Thyroid gland (tissue), 4 donors: Measurements from ENCODE around the gene PITPNC1. TPM values are rescaled to one million over a fixed set of nuclear protein-coding genes. Genes with fewer than 3 reads are reported as not detected.

Experiments used
- DNase-seq, 2 donors: peaks; one replicate each; pipeline ENCODE4 v3.0.0-alpha.2; 2019
- H3K27ac ChIP-seq, 3 donors: fragments of 200-600 bp; sonication (generic); 1 replicate in 2 of 3; 2 replicates in 1 of 3; pipeline ENCODE4 v1.5.1; 2016 to 2019; ENCODE audit warnings: mild to moderate bottlenecking in 1 of 3, moderate library complexity in 1 of 3
- H3K27me3 ChIP-seq: fragments of 200-600 bp; sonication (generic); one replicate; pipeline ENCODE4 v1.5.1; 2019
- H3K36me3 ChIP-seq, 2 donors: fragments of 200-600 bp; sonication (generic); one replicate each; pipeline ENCODE4 v1.5.1; 2016 to 2019
- H3K4me1 ChIP-seq, 2 donors: fragments of 200-600 bp; sonication (generic); one replicate each; pipeline ENCODE4 v1.5.1; 2017 to 2019
- H3K4me3 ChIP-seq, 3 donors: fragments of 200-600 bp; sonication (generic); replicated peaks in 1 of 3; 1 replicate in 2 of 3; 2 replicates in 1 of 3; pipeline ENCODE4 v1.5.1; 2016; ENCODE audit warnings: mild to moderate bottlenecking in 1 of 3
- H3K9me3 ChIP-seq: fragments of 200-600 bp; sonication (generic); one replicate; pipeline ENCODE4 v1.5.1; 2017
- CTCF ChIP-seq, 6 experiments: fragments of 200-600 bp in 3 of 6; fragments of 450-650 bp in 3 of 6; sonication (generic) in 3 of 6; IDR thresholded peaks; one replicate each; pipeline ENCODE4 v1.5.1; 2016 to 2019; ENCODE audit warnings: antibody characterized with exemption in 6 of 6, mild to moderate bottlenecking in 2 of 6, inconsistent platforms in 1 of 6, moderate library complexity in 1 of 6
- POLR2A ChIP-seq, 2 donors: fragments of 450-650 bp; IDR thresholded peaks; one replicate each; pipeline ENCODE4 v1.6.1; 2017; ENCODE audit warnings: antibody characterized with exemption in 2 of 2, mild to moderate bottlenecking in 2 of 2, moderate library complexity in 1 of 2
- WGBS, 2 donors: methylation state at CpG; one replicate each; pipeline ENCODE4 v1.1.5; 2017; 5-methylcytosine and 5-hydroxymethylcytosine counted together
- intact Hi-C: fragments of 100-400 bp; cut with DNase I; formaldehyde crosslinking; loops from one replicate; pipeline ENCODE4 v1.15.1; 2023
- total RNA-seq, 4 donors: library from RNA; depleted of rRNA; stranded (reverse); fragments of >200 nt; gene quantifications; one replicate each; pipeline ENCODE4 v1.2.3, GENCODE V29; 2016

The PITPNC1 gene
- total RNA-seq, 4 donors from 2014 or later: 3.6 to 14.2 (median 7.3) TPM

DNA sequence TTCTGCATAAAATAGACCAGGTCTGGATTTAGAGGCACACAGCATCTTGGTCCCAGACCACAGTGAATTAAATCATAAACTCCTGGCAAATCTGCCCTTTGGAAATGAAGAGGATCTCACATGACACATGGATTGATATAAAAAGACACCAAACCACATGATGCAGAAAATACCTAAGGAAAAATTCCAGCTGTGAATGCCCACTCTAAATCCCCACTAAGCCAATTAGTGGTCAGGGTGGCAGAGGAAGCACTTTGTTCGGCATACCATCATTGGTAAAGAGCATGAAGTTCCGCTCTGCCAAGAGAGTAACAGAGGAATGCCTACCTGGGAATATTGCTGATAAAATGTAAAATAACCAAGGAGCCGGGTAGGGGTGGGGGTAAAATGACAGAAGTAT is 308.3 kb downstream of the PITPNC1 start:
- intact Hi-C loops: loop anchor here (10.0 kb wide), 2 partner anchors 51 to 211 kb away; no protein-coding TSS in a partner anchor

DNA sequence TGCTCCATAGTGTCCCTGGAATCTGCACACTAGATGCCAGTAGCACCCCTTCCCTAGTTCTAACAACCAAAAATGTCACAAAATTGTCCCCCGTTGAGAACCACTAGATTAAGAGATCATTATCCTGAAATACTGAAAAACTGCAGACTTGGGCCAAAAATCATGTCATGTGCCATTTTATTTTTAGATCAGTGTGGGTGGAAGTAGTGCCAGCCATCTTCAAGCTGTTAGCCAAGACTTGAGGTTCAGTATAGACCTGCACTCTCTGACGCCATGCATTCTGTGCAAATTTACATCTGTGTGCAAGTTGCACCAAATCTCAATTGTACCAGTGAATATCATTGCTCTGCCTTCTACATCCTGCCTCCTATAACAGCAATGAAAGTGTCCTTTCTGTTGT is 309.2 kb downstream of the PITPNC1 start:
- intact Hi-C loops: loop anchor here (10.0 kb wide), 2 partner anchors 51 to 211 kb away; no protein-coding TSS in a partner anchor
- no peaks in the 10 kb centered on the region for H3K36me3 ChIP-seq
- no peak overlapping the region for H3K4me3 ChIP-seq
- DNase-seq: no peak
- H3K27ac ChIP-seq: no peak overlapping the region
- no peak for TF ChIP-seq CTCF (IDR thresholded peaks at IDR 0.05)
- TF ChIP-seq POLR2A (IDR thresholded peaks at IDR 0.05): no peak
- no peaks in the 10 kb centered on the region for H3K9me3 ChIP-seq
- H3K27me3 ChIP-seq: no peaks in the 10 kb centered on the region
- 84 to 89% methylated on average over 2 of the region's 2 CpGs for WGBS, 2 donors
- H3K4me1 ChIP-seq: no peaks in the 10 kb centered on the region

More for the DNA sequence above, 308.3 kb downstream of the PITPNC1 start:
- no peaks in the 10 kb centered on the region for H3K36me3 ChIP-seq
- TF ChIP-seq CTCF (IDR thresholded peaks at IDR 0.05): no peak
- no peak for TF ChIP-seq POLR2A (IDR thresholded peaks at IDR 0.05)
- no peaks in the 10 kb centered on the region for H3K4me1 ChIP-seq
- no peaks in the 10 kb centered on the region for H3K9me3 ChIP-seq
- H3K27ac ChIP-seq: no peak overlapping the region
- WGBS, 2 donors: 92% methylated on average over 3 of the region's 3 CpGs
- no peak for DNase-seq
- no peak overlapping the region for H3K4me3 ChIP-seq
- H3K27me3 ChIP-seq: no peaks in the 10 kb centered on the region

DNA sequence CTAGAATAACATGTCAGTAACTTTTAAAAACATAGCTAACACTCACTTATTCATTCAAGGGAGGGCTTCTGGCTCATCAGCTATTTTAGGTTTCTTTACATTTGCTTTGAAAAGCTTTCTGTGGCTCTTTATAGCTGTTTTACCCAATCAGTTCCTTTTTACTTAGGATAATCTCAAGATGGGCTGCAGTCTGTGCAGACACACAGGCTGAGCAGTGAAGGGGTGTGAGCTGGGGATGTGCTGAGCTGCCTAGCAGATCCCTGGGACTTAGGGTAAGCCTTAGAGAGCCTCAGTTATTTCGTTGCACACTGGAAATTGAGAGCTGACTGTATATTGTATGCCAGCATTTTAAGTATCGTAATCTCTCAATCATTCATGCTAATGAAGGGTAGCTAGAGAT is 310.4 kb downstream of the PITPNC1 start:
- Histone ChIP-seq H3K27me3 (no peaks in the 10 kb centered on the region), H3K4me1 (no peaks in the 10 kb centered on the region), H3K27ac (no peak overlapping the region), H3K4me3 (no peak overlapping the region), H3K36me3 (no peaks in the 10 kb centered on the region), H3K9me3 (no peaks in the 10 kb centered on the region)
- 93 to 98% methylated on average over 2 of the region's 2 CpGs for WGBS, 2 donors
- TF ChIP-seq POLR2A (IDR thresholded peaks at IDR 0.05) (no peak), CTCF (IDR thresholded peaks at IDR 0.05) (no peak)
- no peak for DNase-seq
- intact Hi-C loops: loop anchor here (10.0 kb wide), 2 partner anchors 53 to 213 kb away; no protein-coding TSS in a partner anchor

DNA sequence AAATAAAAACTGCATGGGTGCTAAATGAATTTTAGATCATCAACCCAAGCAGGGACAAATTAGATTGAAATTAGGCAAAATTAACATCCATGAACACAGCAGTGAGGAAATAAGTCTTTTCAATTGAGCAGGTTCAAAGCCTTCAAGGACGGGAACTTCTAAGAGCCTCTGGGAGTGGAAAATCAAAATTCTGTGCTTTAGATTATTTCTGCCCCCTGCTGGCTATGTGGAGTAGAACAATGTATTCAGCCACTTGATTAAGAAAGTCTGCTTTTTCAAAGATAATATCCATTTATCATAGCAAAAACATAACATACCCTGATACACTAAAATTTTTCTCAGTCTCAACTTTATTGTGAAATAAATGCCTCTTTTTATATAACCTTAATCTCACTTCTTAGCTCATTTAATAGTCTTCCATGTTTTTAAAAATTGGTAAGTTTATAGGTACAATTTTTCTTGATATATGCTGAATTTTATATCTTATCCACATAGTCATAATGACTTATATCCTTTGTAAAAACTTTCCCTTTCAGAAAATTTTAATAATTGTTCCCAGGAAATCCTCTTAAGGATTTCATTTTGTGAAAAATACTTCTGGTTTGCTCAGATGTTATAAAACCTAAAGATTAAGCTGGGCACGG is 312.6 kb downstream of the PITPNC1 start:
- Histone ChIP-seq H3K9me3 (no peaks in the 10 kb centered on the region), H3K27ac (no peak overlapping the region), H3K4me1 (no peaks in the 10 kb centered on the region), H3K36me3 (no peaks in the 10 kb centered on the region), H3K4me3 (no peak overlapping the region), H3K27me3 (no peaks in the 10 kb centered on the region)
- intact Hi-C loops: loop anchor here (2.0 to 10.0 kb wide), 3 partner anchors 55 to 313 kb away; partner anchors contain the start of gene PITPNC1
- DNase-seq: peak; percentile 45 to 48
- TF ChIP-seq CTCF (IDR thresholded peaks at IDR 0.05): peak; percentile 55 to 89 (median 80)
- TF ChIP-seq POLR2A (IDR thresholded peaks at IDR 0.05): no peak
- WGBS, 2 donors: 46 to 47% methylated on average over 2 of the region's 2 CpGs

GRCh38 chr17:67693811-67694210 is 316.7 kb downstream of the PITPNC1 start:
- intact Hi-C loops: no loop called here
- no peak for DNase-seq
- Histone ChIP-seq H3K9me3 (no peaks in the 10 kb centered on the region), H3K27me3 (no peaks in the 10 kb centered on the region), H3K27ac (no peak overlapping the region), H3K36me3 (no peaks in the 10 kb centered on the region), H3K4me1 (no peaks in the 10 kb centered on the region), H3K4me3 (no peak overlapping the region)
- TF ChIP-seq CTCF (IDR thresholded peaks at IDR 0.05) (no peak), POLR2A (IDR thresholded peaks at IDR 0.05) (no peak)
